ENCODE measurements around the gene LRRC27.

Gene LRRC27

GRCh38 chr10:132428486-132428995 lies 96.5 kb downstream of the LRRC27 start:
- H3K9ac ChIP-seq (ENCODE audit: low read depth, low read length) = no peak overlapping the region
- no peaks in the 10 kb centered on the region for H3K4me1 ChIP-seq (ENCODE audit: insufficient read depth, low read length)
- no peak overlapping the region for H3K27ac ChIP-seq (ENCODE audit: low read length)

More at GRCh38 chr10:132428486-132428995, 96.5 kb downstream of the LRRC27 start:
- Histone ChIP-seq H3K36me3 (ENCODE audit: insufficient read depth, low read depth, low read length) (no peaks in the 10 kb centered on the region), H3K27me3 (ENCODE audit: insufficient read depth, low read length) (no peaks in the 10 kb centered on the region), H3K9me3 (ENCODE audit: insufficient read depth, low read depth, low read length) (no peaks in the 10 kb centered on the region), H3K4me3 (ENCODE audit: low read length) (no peak overlapping the region)

Data from iPS-20b (cell line).